ENCODE measurements around the gene SLC9C2. TPM values are rescaled to one million over a fixed set of nuclear protein-coding genes. Genes with fewer than 3 reads are reported as not detected.
"Not testable (repeated sequence)": the region's sequence is repeated elsewhere in the genome, so short reads cannot be mapped to it uniquely, and the experiment has no call there.

The SLC9C2 gene
- total RNA-seq, 2 experiments from 2014 or later = not detected

GRCh38 chr1:173474780-173475421 lies 128.0 kb downstream of the SLC9C2 start:
- CTCF ChIA-PET = interaction anchor here (1.5 to 4.7 kb wide), 2 partner anchors 45 to 730 kb away, joined by 3 to 31 read pairs; no protein-coding TSS in a partner anchor
- H3K9me3 Mint-ChIP-seq = peaks cover 23% of the 10 kb centered on the region
- peak overlapping the region; percentile 51 for H3K4me3 Mint-ChIP-seq
- DNase-seq; H3K27me3 Mint-ChIP-seq (ENCODE audit: low read depth); H3K27ac Mint-ChIP-seq: not testable (repeated sequence)
- peaks cover 26% of the 10 kb centered on the region for H3K36me3 Mint-ChIP-seq (ENCODE audit: low read depth)
- H3K4me1 Mint-ChIP-seq (ENCODE audit: low read depth) = peaks cover 49% of the 10 kb centered on the region
- intact Hi-C loops (cut with micrococcal nuclease) = loop anchor here (5.0 to 10.0 kb wide), 3 partner anchors 77 to 1550 kb away; partner anchors contain the start of gene MRPS14

GRCh38 chr1:173474097-173474779 lies 128.6 kb downstream of the SLC9C2 start:
- H3K36me3 Mint-ChIP-seq (ENCODE audit: low read depth) = peaks cover 29% of the 10 kb centered on the region
- no peak overlapping the region for H3K4me3 Mint-ChIP-seq
- CTCF ChIA-PET = interaction anchor here (2.8 kb wide), 1 partner anchor 44 kb away, joined by 20 read pairs; no protein-coding TSS in a partner anchor
- intact Hi-C loops (cut with micrococcal nuclease) = loop anchor here (10.0 kb wide), 1 partner anchor 1551 kb away; the partner anchor contains the start of gene MRPS14
- no peak for DNase-seq
- H3K27ac Mint-ChIP-seq = no peak overlapping the region
- H3K9me3 Mint-ChIP-seq = peaks cover 27% of the 10 kb centered on the region
- no peaks in the 10 kb centered on the region for H3K27me3 Mint-ChIP-seq (ENCODE audit: low read depth)
- peaks cover 43% of the 10 kb centered on the region for H3K4me1 Mint-ChIP-seq (ENCODE audit: low read depth)

- H3K36me3 Mint-ChIP-seq (ENCODE audit: low read depth) = peaks cover 34% of the 10 kb centered on the region
- peaks cover 27% of the 10 kb centered on the region for H3K9me3 Mint-ChIP-seq
- no peak for DNase-seq
- peaks cover 37% of the 10 kb centered on the region for H3K4me1 Mint-ChIP-seq (ENCODE audit: low read depth)
- no peak overlapping the region for H3K4me3 Mint-ChIP-seq
- CTCF ChIA-PET = interaction anchor here (2.8 kb wide), 1 partner anchor 43 kb away, joined by 20 read pairs; no protein-coding TSS in a partner anchor
- intact Hi-C loops (cut with micrococcal nuclease) = loop anchor here (10.0 kb wide), 1 partner anchor 1551 kb away; the partner anchor contains the start of gene MRPS14
- no peaks in the 10 kb centered on the region for H3K27me3 Mint-ChIP-seq (ENCODE audit: low read depth)
- H3K27ac Mint-ChIP-seq = no peak overlapping the region
Observed at GRCh38 chr1:173473599-173474011, 129.3 kb downstream of the SLC9C2 start.

GRCh38 chr1:173470608-173471007 lies 132.3 kb downstream of the SLC9C2 start:
- no peak for DNase-seq
- Mint-ChIP-seq H3K27me3 (ENCODE audit: low read depth) (no peaks in the 10 kb centered on the region), H3K4me3 (no peak overlapping the region), H3K36me3 (ENCODE audit: low read depth) (peaks cover 46% of the 10 kb centered on the region), H3K4me1 (ENCODE audit: low read depth) (peaks cover 23% of the 10 kb centered on the region), H3K9me3 (peaks cover 35% of the 10 kb centered on the region), H3K27ac (no peak overlapping the region)
- intact Hi-C loops (cut with micrococcal nuclease) = loop anchor here (10.0 kb wide), 1 partner anchor 1554 kb away; the partner anchor contains the start of gene MRPS14
- CTCF ChIA-PET = no interaction called here

- Mint-ChIP-seq H3K4me1 (ENCODE audit: low read depth) (peaks cover 18% of the 10 kb centered on the region), H3K27me3 (ENCODE audit: low read depth) (no peaks in the 10 kb centered on the region), H3K9me3 (peaks cover 35% of the 10 kb centered on the region), H3K27ac (no peak overlapping the region), H3K36me3 (ENCODE audit: low read depth) (peaks cover 49% of the 10 kb centered on the region), H3K4me3 (no peak overlapping the region)
- intact Hi-C loops (cut with micrococcal nuclease) = loop anchor here (10.0 kb wide), 1 partner anchor 1555 kb away; the partner anchor contains the start of gene MRPS14
- CTCF ChIA-PET = interaction anchor here (0.6 to 1.2 kb wide), 2 partner anchors 9 to 55 kb away, joined by 3 read pairs; no protein-coding TSS in a partner anchor
- no peak for DNase-seq
Observed at GRCh38 chr1:173469656-173470055, 133.2 kb downstream of the SLC9C2 start.

- H3K27ac Mint-ChIP-seq = no peak overlapping the region
- DNase-seq = no peak
- intact Hi-C loops (cut with micrococcal nuclease) = no loop called here
- no peaks in the 10 kb centered on the region for H3K27me3 Mint-ChIP-seq (ENCODE audit: low read depth)
- peaks cover 50% of the 10 kb centered on the region for H3K9me3 Mint-ChIP-seq
- peaks cover 3% of the 10 kb centered on the region for H3K4me1 Mint-ChIP-seq (ENCODE audit: low read depth)
- CTCF ChIA-PET = interaction anchor here (0.6 to 1.1 kb wide), 2 partner anchors 37 to 1655 kb away, joined by 3 read pairs; no protein-coding TSS in a partner anchor
- H3K36me3 Mint-ChIP-seq (ENCODE audit: low read depth) = peaks cover 62% of the 10 kb centered on the region
- no peak overlapping the region for H3K4me3 Mint-ChIP-seq
Observed at GRCh38 chr1:173467426-173467825, 135.4 kb downstream of the SLC9C2 start.

- DNase-seq; H3K4me1 Mint-ChIP-seq (ENCODE audit: low read depth); H3K27me3 Mint-ChIP-seq (ENCODE audit: low read depth); intact Hi-C loops (cut with micrococcal nuclease); H3K4me3 Mint-ChIP-seq; H3K27ac Mint-ChIP-seq: not testable (repeated sequence)
- CTCF ChIA-PET = interaction anchor here (0.7 kb wide), 1 partner anchor 64 kb away, joined by 3 read pairs; no protein-coding TSS in a partner anchor
- peaks cover 23% of the 10 kb centered on the region for H3K9me3 Mint-ChIP-seq
- peaks cover 49% of the 10 kb centered on the region for H3K36me3 Mint-ChIP-seq (ENCODE audit: low read depth)
Observed at GRCh38 chr1:173464185-173464584, 138.7 kb downstream of the SLC9C2 start.

- H3K9me3 Mint-ChIP-seq = peaks cover 23% of the 10 kb centered on the region
- CTCF ChIA-PET; H3K27ac Mint-ChIP-seq; intact Hi-C loops (cut with micrococcal nuclease); H3K27me3 Mint-ChIP-seq (ENCODE audit: low read depth); H3K4me1 Mint-ChIP-seq (ENCODE audit: low read depth); DNase-seq; H3K4me3 Mint-ChIP-seq: not testable (repeated sequence)
- peaks cover 44% of the 10 kb centered on the region for H3K36me3 Mint-ChIP-seq (ENCODE audit: low read depth)
Observed at GRCh38 chr1:173462666-173463065, 140.2 kb downstream of the SLC9C2 start.

GRCh38 chr1:173459885-173460284 lies 143.0 kb downstream of the SLC9C2 start:
- CTCF ChIA-PET = no interaction called here
- H3K36me3 Mint-ChIP-seq (ENCODE audit: low read depth) = peaks cover 45% of the 10 kb centered on the region
- H3K27me3 Mint-ChIP-seq (ENCODE audit: low read depth) = no peaks in the 10 kb centered on the region
- peaks cover 15% of the 10 kb centered on the region for H3K9me3 Mint-ChIP-seq
- H3K4me3 Mint-ChIP-seq = no peak overlapping the region
- intact Hi-C loops (cut with micrococcal nuclease) = no loop called here
- DNase-seq = no peak
- peaks cover 17% of the 10 kb centered on the region for H3K4me1 Mint-ChIP-seq (ENCODE audit: low read depth)
- H3K27ac Mint-ChIP-seq = no peak overlapping the region

GRCh38 chr1:173454966-173455524 lies 147.8 kb downstream of the SLC9C2 start:
- H3K9me3 Mint-ChIP-seq = no peaks in the 10 kb centered on the region
- DNase-seq = no peak
- H3K36me3 Mint-ChIP-seq (ENCODE audit: low read depth) = peaks cover 22% of the 10 kb centered on the region
- CTCF ChIA-PET = no interaction called here
- no peaks in the 10 kb centered on the region for H3K27me3 Mint-ChIP-seq (ENCODE audit: low read depth)
- H3K27ac Mint-ChIP-seq = no peak overlapping the region
- H3K4me1 Mint-ChIP-seq (ENCODE audit: low read depth) = peaks cover 25% of the 10 kb centered on the region
- no peak overlapping the region for H3K4me3 Mint-ChIP-seq
- intact Hi-C loops (cut with micrococcal nuclease) = no loop called here

GRCh38 chr1:173453982-173454381 lies 148.9 kb downstream of the SLC9C2 start:
- Mint-ChIP-seq H3K27me3 (ENCODE audit: low read depth) (no peaks in the 10 kb centered on the region), H3K36me3 (ENCODE audit: low read depth) (peaks cover 27% of the 10 kb centered on the region), H3K9me3 (no peaks in the 10 kb centered on the region), H3K4me1 (ENCODE audit: low read depth) (peaks cover 20% of the 10 kb centered on the region), H3K27ac (no peak overlapping the region), H3K4me3 (no peak overlapping the region)
- intact Hi-C loops (cut with micrococcal nuclease) = no loop called here
- CTCF ChIA-PET = no interaction called here
- DNase-seq = no peak

- Mint-ChIP-seq H3K4me1 (ENCODE audit: low read depth) (peaks cover 20% of the 10 kb centered on the region), H3K36me3 (ENCODE audit: low read depth) (peaks cover 33% of the 10 kb centered on the region), H3K27me3 (ENCODE audit: low read depth) (no peaks in the 10 kb centered on the region), H3K9me3 (peaks cover 1% of the 10 kb centered on the region), H3K4me3 (no peak overlapping the region), H3K27ac (no peak overlapping the region)
- no peak for DNase-seq
- CTCF ChIA-PET = no interaction called here
- intact Hi-C loops (cut with micrococcal nuclease) = no loop called here
Observed at GRCh38 chr1:173451981-173452380, 150.9 kb downstream of the SLC9C2 start.
